T-helper 9 cell (primary cell): ENCODE data around the gene IFNL3.
"Not testable (repeated sequence)": the region's sequence is repeated elsewhere in the genome, so short reads cannot be mapped to it uniquely, and the experiment has no call there.

ENCODE experiments used
- DNase-seq: peaks from one replicate; pipeline ENCODE4 v3.0.0-alpha.2; 2020

Gene IFNL3

DNA sequence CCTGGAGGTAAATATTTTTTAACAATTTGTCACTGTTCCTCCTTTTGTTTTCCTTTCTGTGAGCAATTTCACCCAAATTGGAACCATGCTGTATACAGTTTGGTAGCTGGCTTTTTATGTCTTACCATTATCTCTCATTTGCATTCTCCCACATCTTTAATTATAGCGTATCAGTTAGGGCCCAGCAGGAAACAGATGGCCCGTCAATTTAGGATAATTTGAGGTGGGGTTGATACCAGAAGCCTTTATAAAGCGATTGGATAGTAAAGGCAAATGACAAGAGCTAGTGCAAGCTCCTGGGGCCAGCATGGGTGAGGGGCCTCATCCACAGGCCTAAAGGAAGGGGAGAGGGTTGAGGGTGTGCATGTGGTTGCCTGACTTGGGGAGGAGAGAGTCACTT, 7.7 kb upstream of the IFNL3 start:
- no peak for DNase-seq

DNA sequence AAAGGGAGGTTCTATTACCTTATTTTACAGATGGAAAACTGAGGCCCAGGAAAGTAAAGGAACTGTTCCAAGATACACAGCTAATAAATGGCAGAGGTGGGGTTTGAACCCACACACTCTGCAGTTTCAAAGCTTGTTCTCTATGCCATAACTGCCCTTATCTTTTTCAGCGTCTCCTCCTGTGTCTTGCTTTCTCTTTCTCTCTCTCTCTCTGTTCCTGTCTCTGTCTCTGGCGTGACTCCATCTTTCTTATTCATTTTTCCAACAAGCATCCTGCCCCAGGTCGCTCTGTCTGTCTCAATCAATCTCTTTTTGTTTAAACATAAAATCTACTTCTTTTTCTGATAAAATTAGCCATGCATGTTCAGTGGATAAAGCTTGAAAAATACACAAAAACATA, 7.0 kb upstream of the IFNL3 start:
- no peak for DNase-seq

DNA sequence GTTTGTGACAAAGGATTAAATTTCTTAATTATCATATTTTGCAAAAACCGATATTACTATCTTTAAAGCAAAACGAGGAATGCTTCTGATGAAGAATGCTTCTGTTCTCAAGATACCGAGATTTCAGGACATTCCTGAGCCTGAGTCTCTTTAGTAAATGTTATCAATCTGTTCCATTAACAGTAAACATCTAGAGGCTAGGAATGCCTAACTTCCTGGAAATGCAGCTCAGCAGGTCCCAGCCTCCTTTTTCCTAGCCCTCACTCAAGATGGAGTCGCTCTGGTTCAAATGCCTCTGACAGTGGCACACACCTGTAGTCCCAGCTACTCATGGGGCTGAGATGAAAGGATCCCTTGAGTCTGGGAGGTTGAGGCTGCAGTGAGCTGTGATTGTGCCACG, 6.3 kb upstream of the IFNL3 start:
- no peak for DNase-seq

DNA sequence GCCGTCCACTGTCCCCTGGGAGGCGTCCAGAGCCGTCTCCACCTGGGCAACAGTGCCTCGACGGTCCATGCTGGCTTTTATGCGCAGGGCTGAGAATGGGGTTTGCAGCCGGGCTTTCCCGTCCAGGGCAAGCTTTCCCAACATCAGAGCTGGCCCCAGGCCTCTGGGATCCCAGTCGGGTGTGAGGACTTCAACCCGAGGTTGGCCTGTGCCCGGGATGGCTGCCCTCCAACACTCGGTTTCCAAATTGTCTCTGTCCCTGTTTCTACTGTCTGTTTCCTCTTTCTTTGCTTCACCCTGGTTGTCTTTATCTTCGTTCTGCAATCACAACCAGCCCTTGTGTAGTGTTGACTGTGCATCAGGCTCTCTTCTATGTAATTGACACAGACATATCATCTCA, 4.0 kb upstream of the IFNL3 start, which contains the start of gene IFNL4:
IFNL4 (minus strand) TSS at position 51 of the 400 bp plus-strand sequence.
- DNase-seq: no peak

DNA sequence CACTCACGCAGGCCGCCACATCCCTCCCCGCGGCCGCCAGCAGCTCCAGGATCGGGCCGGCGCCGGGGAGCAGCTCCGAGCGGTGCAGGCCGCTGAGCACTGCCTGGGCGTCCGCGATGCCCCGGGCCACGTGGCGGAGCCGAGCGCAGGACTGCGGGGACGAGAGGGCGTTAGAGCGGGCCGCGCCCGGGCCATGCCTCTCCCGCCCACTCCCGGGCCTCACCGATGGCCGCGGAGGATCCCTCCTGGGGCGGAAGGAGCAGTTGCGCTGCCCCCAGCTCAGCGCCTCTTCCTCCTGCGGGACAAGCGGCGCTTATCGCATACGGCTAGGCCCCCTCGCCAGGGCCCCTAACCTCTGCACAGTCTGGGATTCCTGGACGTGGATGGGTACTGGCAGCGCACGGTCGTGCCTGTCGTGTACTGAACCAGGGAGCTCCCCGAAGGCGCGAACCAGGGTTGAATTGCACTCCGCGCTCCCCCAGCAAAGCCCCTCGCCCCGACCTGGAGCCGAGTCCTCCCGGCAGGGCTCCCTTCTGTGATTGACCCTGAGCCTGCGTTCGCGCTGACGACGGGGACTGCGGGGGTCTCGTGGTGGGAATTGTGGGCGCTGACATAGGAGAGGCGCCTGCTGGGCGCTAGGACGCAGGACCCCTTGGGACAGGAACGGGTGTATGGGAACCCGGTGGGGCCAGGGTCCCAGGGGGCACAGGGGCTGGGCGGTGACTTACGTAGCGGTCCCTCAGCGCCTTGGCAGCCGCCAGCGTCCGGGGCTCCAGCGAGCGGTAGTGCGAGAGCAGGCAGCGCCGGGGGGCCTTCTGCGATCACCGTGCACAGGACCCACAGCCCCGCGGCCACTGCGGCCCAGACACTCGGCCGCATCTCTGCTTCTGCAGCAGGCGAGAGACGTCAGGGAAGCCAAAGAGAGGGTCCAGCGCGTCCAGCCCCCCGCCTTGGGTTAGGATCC, 3.2 kb upstream of the IFNL3 start:
- no peak for DNase-seq

DNA sequence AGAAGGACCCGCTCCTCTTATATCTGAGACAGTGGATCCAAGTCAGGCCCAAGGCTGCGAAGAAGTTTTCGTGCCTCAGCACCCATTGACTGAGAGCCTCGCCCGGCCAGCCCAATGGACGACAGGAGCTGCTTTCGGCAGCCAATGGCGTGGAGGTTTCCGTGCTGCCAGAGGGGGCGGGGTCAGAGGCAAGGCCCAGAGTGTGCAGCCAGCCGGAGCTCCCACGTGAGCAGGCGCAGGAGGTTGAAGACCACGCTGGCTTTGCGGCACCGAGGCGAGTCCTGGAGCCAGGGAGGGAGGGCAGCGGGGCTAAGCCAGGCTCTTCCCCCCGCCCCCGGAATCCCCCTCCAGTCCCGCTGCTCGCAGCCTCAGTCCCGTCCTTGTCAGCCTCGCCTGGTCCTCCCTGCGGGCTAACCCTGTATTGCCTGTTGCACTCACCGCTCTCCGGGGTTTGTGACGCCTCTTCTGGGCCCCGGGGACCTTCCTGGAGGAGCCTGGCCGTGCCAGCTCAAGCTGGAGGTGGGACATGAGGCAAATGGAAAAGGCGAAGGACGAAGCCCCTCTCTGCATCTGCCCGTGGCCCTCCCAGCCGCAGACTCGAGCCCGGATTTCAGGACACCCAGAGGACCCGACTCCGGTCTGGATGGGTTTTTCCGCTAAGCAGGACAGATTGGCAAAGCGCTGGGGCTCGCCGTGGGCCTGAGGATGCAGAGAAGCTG, 2.3 kb upstream of the IFNL3 start:
- peak; percentile 17 for DNase-seq

DNA sequence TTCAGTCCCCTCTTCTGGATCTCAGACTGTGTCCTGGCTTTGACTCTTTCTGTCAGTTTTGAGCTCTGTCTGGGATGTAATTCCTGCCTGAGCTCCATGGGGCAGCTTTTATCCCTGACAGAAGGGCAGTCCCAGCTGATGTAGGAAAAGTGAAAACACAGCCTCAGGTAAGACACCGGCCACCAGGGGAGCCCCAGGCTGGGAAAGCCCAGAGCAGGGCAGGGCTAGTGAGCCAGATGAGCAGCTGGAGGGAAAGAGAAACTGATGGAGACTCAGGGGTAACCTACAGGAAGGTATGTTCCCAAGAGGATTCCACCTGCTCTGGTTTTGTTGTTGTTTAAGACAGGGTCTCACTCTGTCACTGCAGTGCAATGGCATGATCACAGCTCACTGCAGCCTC, 360 bp upstream of the IFNL3 start:
- not testable (repeated sequence) for DNase-seq

DNA sequence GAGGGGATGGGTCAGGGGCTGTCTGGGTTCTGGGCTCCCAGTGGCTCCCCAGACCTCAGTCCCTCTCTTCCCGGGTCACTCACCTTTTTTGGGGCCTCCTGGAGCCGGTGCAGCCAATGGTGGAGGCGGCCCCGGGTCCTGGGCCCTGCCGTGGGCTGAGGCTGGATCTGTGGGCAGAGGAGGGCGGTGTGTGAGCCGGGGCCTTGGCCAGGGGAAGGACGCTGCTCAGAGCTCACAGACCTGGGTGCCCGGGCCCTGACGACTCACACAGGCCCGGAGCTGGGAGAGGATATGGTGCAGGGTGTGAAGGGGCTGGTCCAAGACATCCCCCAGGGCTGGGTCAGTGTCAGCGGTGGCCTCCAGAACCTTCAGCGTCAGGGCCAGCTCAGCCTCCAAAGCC, 1.1 kb downstream of the IFNL3 start:
- not testable (repeated sequence) for DNase-seq

DNA sequence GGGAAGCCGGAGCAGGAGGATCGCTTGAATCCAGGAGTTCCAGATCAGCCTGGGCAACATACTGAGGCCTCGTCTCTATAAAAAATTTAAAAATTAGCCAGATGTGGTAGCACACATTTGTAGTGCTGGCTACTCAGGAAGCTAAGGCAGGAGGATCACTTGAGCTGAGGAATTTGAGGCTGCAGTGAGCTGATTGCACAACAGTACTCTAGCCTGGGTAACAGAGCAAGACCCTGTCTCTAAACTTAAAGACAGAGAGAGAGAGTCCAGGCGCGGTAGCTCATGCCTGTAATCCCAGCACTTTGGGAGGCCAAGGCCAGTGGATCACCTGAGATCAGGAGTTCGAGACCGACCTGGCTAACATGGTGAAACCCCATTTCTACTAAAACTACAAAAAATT, 4.4 kb downstream of the IFNL3 start:
- DNase-seq: no peak

DNA sequence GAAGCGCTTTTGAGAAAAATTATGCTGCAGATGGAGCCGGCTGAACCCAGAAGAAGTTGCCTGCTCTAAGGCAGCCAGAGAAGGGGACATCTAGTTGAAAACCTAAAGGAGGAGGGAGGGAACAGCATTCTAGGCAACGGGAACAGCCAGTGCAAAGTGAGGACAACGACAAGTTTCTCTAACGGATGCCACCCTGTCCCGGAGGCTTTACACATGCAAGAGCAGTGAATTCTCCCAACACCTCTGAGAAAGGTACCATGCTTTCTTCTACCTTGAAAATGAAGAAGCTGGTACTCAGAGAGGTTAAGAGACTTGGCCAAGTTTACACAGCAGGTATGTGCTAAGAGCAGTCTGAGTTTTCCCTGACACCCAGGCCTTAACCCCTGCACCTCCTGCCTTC, 5.9 kb downstream of the IFNL3 start:
- no peak for DNase-seq

DNA sequence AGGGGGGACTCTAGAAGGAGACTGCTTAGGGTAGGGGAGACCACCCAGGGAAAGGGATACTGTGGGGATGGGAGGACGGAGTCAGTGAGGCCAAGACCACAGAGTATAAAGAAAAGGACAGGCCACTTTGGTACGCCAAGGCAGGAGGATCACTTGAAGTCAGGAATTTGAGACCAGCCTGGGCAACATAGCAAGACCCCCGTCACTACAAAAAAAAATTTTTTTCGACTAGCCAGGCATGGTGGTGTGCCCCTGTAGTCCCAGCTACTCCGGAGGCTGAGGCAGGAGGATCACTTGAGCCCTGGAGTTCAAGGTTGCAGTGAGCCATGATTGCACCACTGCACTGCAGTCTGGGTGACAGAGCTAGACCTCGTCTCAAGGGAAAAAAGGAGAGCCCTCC, 6.6 kb downstream of the IFNL3 start:
- no peak for DNase-seq

DNA sequence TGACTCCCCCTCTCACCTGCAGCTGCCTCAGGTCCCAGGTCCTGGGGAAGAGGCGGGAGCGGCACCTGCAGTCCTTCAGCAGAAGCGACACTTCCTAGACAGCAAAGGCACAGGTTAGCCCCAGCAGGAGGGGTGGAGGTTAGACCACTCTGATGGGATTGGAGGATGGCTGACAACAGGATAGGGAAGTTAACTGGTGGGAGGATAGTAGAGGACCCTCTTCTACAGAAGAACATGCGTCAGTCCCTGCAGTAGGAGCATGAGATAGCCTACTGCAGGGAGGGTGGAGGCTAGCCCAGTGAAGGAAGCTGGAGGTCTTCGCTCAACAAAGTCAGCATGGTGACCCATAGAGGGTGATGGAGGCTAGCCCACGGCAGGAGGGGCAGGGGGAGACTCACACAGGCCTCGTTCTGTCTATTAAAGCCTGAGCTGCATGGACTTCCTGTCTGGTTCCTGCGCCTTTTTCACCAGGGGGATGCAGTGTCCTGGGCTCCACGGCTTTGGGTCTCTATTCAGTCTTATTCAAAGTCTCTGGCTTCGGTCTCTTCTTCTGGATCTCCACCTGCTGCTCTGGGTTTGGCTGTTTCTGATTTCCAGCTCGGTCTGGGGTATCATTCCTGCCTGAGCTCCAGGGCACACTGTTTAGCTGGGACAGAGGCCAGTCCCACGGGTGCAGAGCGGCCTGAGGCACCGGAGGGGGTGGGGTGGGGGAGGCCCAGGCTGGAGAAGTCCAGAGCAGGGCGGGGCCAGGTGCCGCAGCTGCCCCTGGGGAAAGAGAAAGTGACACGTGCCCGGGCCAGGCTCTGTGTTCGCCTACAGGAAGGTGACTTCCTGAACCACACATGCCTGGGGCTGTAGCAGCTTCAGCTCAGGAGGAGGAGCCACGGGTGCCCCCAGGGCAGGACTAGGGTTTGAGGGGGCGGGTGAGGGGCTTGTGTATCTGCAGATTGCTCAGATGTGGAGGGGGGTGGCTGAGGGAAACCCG, 7.3 kb downstream of the IFNL3 start:
- peak; percentile 6 for DNase-seq

DNA sequence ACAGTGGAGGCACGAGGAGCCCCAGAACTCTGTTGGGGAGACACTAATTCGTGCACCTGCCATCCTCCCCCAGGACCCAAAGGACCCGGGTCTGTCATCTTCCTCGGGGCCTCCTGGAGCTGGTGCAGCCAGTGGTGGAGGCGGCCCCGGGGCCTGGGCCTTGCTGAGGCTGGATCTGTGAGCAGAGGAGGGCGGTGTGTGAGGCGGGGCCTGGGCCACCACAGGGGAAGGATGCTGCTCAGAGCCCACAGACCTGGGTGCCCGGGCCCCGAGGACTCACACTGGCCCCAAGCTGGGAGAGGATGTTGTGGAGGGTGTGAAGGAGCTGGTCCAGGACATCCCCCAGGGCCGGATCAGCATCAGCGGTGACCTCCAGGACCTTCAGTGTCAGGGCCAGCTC, 8.3 kb downstream of the IFNL3 start:
- DNase-seq: peak; percentile 9

DNA sequence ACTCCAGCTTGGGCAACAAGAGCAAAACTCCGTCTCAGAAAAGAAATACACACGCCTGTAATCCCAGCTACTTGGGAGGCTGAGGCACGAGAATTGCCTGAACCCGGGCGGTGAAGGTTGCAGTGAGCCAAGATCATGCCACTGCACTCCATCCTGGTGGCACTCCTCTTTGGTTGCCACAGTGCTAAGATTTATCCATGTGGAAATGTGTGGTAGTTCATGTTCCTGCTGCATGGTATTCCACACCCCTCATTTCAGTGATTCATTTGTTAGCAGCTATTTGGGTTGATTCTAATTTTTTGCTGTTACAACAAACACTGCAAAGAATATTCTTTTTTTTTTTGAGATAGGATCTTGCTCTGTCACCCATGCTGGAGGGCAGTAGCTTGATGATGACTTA, 12.1 kb downstream of the IFNL3 start:
- no peak for DNase-seq

DNA sequence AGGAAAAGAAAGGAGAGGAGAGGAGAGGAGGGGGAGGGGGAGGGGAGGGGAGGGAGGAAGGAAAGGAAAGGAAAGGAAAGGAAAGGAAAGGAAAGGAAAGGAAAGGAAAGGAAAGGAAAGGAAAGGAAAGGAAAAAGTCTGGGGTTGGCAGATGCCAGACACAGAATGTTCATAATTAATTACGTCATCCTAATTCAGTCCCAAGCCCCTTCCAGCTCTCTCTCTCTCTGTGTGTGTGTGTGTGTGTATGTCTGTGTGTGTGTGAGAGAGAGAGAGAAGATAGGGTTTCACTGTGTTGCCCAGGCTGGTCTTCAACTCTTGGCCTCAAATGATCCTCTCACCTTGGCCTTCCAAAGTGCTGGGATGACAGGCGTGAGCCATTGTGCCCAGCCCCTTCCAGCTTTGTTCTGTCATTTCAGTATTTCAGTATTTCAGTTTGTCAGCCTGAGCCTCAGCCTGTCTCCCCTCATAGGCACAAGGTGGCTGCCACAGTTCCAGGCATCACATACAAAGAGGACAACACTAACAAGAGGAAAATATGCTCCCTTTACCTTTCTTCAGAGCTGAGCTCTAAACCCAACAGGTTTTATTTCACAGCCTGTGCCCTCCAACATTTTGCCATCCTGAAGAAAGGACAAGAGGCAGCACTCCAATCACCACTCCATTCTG, 14.6 kb downstream of the IFNL3 start:
- DNase-seq: no peak

DNA sequence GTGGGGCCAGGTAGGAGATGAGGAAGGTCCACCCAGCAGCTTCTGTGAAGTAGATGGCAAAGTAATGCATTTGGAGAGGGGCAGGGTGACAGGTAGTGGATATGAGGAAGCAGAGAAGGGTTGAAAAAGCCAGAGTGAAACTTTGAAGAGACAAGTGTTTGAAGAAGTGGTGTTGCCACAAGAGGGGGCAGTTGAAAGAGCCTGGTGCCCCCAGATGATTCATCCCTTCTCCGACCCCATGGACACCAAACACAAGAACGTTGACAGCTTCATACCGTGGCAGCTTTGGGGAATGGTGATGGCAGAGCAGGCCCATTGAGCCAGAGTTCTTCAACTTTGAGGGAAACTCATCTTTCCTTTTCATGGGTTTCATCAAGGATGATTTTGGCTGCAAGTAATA, 19.9 kb downstream of the IFNL3 start:
- no peak for DNase-seq

DNA sequence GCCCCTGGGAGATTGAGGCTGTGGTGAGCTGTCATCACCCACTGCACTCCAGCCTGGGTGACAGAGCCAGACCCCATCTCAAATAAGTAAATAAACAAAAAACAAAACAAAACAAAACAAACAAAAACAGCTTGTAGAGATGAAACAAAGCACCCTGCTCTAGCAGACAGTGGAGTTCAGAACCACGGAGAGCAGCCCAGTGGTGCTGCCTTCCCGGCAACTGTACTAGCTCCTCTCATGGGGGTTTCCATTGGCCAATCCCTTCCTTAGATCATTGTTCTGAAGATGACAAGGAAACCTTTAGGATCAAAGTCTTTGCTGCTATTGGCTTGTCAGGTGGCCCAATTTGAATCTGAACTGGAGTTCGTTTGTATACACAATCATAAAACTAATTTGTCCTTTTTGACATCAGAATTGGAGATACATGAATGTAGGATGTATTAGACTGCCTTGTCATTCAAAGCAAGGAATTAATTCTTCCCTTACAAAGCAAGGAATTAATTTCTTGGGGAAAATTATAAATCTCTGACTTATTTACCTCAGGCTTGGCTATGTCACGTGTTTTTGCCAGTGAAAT, 21.0 kb downstream of the IFNL3 start:
- DNase-seq: no peak

DNA sequence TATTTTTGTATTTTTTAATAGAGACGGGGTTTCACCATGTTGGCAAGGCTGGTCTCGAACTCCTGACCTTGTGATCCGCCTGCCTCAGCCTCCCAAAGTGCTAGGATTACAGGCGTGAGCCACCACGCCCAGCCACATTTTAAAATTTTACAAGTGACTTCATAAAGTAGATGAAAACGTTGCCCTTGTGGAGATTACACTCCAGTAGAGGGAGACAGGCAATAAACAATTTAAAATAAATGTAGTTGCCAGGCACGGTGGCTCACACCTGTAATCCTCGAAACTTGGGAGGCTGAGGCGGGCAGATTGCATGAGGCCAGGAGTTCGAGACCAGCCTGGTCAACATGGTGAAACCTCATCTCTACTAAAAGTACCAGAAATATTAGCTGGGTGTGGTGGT, 25.7 kb downstream of the IFNL3 start:
- DNase-seq: not testable (repeated sequence)

DNA sequence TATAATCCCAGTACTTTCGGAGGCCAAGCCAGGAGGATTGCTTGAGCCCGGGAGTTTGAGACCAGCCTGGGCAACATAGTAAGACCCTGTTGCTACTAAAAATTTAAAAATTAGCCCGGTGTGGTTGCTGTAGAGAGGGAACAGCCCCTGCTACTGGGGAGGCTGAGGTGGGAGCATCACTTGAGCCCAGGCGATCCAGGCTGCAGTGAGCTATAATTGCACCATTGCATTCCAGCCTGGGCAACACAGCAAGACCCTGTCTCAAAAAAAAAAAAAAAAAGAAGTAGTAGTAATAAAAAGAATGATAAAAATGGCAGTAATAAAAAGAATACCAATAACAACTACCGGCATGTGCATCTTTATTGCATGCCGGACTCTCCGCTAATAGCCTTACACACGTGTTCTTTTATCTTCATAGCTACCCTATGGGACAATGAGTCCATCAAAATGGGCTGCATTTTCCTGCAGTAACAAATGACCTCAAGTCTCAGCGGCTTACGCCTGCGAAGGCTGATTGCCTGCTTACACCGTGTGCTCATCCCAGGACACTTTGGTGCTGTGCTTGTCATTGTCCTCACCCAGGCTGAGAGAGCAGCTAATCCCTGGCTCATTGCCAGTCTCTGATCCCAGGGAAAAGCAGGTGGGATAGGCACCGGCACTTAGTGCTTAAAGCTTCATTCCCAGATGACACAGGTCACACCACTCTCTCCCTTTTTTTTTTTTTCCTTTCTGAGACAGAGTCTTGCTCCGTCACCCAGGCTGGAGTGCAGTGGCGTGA, 26.4 kb downstream of the IFNL3 start:
- DNase-seq: no peak

DNA sequence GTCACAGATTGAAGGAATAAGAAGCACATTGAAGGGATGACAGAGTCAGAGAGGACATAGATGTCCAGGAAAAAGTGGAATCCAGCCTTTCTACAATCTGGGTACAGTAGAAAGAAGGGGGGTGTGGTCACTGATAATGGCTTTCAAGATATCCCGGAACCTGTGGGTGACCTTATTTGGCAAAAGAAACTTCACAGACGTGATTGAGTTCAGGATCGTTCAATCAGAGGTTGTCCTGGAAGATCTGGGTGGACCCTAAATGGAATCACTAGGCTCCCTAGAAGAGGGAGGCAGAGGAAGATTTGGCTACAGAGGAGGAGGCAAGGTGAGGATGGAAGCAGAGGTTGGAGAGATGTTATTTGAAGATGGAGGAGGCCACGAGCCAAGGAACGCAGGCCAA, 27.7 kb downstream of the IFNL3 start:
- DNase-seq: no peak

DNA sequence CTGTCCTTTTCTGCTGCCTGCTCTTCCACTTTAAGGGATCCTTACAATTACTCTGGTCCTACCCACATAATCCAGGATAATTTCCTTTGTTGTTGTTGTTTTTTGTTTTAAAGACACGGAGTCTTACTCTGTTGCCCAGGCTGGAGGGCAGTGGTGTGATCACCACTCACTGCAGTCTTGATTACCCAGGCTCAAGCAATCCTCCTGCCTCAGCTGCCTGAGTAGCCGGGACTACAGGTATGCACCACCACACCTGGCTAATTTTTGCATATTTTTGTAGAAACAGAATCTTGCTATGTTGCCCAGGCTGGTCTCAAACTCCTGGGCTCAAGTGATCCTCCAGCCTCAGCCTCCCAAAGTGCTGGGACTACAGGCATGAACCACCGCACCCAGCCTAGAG, 29.5 kb downstream of the IFNL3 start:
- not testable (repeated sequence) for DNase-seq
